GM18498 (cell line): ENCODE data around the gene CDH22.

Experiments used
- ATAC-seq: cut with Tn5 transposase; IDR thresholded peaks from one replicate; pipeline ENCODE4 v1.9.1; 2021; ENCODE audit warnings: mild to moderate bottlenecking, moderate library complexity; ENCODE audit not compliant: unreplicated experiment

CDH22 gene

GRCh38 chr20:46202766-46203509 lies 105.4 kb downstream of the CDH22 start:
- ATAC-seq = no peak

GRCh38 chr20:46200582-46201570 lies 107.4 kb downstream of the CDH22 start:
- ATAC-seq = no peak

GRCh38 chr20:46199198-46199597 lies 109.1 kb downstream of the CDH22 start:
- ATAC-seq = no peak

DNA sequence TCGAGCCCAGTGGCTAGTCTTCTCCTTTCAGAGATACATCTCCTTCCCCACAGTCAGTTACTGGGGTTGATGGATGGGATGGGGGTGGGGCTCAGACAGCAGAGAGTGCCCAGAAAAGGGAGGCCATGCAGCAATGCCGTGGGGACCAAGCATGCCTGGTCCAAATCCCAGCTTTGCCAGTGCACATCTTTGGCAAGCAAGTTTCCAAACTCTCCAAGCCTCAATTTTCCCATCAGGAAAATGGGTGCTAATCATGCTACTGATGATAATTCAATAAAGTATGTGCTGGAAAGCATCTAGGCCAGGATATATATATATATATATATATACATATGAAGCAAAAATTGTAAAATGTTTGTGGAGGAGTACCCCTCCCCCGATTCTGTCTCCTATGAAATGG lies 111.3 kb downstream of the CDH22 start:
- no peak for ATAC-seq

DNA sequence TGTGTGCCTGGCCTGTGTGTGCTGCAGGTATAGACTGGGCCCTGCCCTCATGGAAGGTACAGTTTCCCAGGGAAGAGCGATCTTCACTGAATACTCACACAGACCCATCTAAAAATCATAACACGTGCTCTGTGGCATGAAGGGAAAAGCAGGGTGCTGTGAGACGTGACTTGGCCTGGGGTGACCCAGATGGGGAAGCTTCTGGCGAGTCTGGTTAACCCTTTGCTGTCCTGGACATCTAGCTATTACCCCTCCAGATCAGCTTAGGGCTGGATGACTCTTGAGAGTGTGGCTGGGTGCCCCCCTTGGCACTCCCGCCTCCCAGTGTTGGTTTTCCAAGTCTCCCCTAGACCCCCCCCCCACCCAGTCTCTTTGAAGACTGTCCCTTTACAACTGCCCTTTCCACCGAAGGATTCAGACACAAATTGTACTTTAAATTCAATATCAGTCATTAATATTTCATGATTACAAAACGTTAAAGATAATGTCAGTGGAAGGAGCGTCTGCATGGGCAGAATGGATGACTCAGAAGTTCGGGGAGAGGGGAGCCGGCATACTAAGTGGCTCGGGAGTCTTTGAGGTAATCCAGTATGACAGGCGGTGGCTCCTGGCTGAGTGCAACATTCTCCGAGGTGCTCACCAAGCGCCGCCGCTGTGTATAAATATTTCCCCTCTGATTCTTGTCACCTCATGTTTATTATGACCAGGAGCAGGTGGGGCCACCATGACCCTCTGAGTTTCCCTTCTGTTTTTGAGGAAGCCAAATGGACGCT lies 112.8 kb downstream of the CDH22 start:
- ATAC-seq = no peak

DNA sequence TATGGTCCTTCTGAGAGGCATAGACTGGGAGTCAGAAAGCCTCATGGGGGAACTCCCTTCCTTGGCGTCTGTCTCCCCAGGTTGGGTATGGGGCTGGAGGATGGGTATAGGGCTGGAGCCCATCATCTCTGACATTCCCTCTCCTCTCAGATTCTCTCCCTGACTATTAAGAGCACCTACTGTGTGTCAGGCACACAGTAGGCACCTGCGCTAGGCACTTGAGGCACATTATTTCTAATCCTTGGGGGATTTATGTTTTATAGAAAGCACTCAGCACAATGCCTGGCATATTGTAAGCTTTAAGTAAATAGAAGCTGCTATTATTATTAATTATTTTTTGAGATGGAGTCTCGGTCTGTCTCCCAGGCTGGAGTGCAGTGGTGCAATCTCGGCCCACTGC lies 113.9 kb downstream of the CDH22 start:
- no peak for ATAC-seq

GRCh38 chr20:46192376-46192944 lies 115.8 kb downstream of the CDH22 start:
- no peak for ATAC-seq

- no peak for ATAC-seq
Observed at GRCh38 chr20:46191611-46192010, 116.7 kb downstream of the CDH22 start.

DNA sequence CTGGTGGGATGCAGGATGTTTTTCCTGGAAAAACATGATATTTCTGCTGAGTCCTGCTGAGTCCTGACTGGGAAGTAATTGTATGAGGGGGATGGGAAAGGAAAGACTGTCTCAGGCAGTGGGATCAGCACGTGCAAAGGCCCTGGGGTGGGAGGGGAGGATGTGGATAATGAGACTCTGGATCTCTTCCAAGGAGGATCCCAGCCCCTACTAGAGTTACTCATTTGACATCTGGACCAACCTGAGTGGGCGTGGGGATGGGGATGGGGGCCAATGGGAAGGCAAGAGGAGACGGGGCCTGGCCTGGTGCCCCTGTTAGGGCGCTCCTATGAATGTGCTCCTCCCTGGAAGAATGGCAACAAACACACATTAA lies 117.1 kb downstream of the CDH22 start:
- no peak for ATAC-seq

DNA sequence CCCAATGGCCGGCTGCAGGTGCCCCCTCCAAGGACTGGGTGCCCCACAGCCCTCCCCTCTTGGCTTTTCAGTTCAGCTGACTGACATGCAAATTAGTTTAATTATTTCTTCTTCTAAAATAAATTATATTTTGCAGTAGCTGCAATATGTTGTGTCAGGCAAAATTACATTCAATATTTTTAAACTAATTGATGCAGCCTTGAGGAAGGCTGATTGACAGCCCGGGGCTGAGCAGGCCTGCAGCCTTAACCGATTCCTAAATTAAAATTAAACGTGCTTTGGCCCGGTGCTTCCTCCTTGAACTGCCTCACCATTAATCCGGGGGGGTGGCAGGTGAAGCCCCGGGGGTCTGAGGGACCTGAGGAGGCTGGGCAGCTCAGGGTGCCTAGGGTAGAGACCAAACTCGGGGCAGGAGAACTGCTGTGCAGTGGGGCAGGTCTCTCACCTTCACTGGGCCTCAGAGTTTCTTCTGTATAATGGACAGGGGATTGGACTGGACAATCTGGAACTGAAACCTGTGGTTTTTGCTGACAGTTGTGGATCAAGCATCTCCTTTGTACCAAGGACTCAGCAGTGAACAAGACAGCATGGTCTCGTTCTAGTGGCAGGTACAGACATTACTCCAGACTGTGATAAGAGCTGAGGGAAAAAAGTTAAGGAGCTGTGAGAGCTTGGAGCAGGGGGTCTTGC lies 117.7 kb downstream of the CDH22 start:
- no peak for ATAC-seq

DNA sequence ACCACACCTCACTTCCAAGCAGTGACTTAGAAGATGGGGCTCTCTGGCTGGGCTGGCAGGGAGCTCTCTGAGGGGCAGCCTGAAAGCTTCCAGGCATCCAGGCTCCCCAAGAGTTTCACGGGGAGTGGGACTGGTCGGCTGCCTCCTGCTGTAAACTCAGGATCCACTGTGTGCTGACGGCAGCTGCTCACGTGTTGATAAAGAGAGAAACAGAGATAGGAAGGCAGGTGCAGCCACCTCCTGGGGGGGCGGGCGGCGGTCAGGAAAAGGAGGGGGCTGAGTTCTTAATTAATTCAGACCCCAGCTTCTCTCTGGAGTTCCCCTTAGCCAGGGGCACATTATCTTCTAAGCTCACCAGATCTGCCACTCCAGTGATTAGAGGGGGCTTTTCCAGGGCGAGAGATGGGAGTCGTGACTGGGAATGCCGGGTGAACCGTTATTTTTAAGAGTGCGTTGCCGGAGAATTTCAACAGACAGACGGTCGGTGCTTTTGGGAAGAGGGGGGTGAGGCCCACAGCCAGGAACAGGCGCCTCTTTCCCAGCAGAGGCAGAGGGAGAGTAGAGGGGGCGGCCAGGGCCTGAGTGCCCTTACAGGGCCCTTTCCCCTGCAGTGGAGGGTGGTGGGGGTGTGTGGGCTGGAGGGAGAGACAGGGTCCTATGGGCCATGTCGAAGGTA lies 119.3 kb downstream of the CDH22 start:
- ATAC-seq = no peak

DNA sequence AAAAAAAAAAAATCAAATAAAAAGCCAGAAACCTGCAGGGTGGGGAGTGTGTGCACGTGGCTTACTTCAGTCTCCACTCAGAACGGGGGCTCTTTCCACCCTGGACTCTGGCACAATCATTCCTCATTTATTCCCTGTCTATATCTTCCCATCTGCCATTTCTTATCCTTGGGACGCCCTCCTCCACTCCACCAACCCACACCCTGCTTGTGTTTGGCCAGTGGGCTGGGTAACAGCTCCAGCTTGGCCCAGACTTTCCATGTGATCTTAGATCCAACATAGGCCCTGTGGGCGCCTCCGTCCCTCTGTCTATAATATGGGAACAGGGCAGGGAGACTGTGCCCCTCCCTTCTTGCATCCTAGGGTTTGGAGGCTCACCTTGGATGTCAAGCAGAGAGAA lies 122.1 kb downstream of the CDH22 start:
- ATAC-seq = no peak

DNA sequence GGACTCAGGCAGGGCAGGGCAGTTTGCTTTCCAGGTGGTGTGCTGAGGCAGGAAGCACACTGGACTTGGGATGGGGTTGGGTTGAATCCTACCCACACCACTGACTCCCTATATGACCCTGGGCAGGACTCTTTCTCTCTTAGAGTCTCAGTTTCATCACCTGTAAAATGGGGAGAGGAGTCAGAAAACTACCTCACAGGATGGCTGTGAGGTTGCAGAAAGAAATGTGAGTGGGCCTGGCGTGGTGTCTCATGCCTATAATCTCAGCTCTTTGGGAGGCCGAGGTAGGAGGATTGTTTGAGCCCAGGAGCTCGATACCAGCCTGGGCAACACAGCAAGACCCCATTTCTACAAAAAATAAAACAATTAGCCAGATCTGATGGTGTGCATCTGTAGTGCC lies 122.9 kb downstream of the CDH22 start:
- ATAC-seq = no peak

DNA sequence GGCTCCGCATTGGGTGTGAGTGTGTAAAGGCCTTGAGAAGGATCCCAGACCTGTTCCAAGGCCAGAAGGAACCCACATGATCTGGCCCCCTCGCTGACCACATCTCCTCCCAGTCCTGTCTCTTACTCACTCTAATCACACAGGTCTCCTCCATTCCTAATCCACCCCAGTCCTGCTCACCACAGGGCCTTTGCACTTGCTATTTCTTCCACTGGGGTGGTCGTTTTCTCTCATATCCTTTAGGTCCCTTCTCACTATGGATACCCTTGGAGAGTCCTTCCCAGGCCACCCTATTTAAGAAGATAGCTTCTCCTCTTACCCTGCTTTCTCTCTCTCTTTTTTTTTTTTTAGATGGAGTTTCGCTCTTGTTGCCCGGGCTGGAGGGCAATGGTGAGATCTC lies 124.5 kb downstream of the CDH22 start:
- ATAC-seq = no peak

DNA sequence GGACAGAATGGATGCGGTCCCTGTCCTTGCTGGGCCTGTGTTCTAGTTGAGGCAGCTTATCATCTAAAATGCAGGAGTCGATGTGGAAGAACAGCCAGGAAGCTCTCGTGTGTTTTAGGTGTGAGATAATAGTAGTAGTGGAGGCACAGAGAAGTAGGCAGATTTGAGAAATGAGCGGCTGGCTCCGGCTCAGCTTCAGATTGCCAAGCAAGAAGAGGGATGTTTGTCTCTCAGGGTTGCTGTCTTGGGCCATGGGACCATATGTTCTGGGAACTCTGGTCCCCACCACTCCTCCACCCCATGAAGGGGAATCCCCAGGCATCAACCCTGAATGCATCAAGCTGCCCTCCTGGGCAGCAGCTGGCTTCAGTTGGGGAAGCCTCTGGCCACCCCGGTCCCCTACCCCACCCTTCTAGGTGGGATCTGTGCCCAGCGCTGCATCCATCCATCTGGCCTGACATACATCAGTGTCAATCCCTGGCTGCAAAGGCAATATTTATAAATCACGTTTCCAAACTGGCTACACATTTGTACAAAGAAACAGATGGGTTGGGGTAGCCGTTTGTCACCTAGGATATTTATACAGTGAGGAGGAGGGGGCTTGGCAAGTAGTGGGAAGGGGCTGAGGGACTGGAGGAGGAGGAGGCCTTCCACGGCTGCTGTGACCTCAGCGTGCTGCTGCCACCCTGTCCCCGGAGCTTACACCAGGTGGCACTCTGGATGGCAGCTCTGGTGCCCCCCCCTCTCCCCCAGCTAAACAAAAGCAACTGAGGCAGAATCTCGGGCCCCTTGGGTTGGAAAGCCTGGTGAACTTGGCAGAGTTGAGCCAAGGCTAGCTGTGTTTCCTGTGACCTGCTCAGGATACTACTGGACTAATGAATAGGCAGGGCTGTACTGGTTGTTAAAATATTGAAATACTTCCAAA lies 125.8 kb downstream of the CDH22 start:
- ATAC-seq = no peak

- ATAC-seq = no peak
Observed at GRCh38 chr20:46179862-46180261, 128.4 kb downstream of the CDH22 start.

GRCh38 chr20:46178891-46179290 lies 129.4 kb downstream of the CDH22 start:
- ATAC-seq = no peak

DNA sequence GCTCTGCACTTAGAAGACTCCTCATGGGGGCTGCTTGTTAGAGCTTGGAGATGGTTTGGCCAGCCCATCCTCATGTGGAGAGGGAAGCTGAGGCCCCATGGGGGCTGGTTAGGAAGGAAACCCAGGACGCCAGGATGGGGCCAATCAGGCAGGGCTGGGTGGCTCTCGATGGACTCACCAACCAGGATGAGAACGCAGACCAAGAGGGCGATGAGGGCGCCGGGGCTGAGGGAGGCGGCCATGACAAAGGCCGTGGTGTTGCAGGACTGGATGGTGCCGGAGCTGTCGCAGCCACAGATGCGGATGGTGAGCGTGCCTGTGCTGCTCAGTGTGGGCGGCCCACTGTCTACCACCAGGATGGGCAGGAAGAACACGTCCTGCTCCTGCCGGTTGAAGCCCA lies 130.5 kb downstream of the CDH22 start:
- no peak for ATAC-seq
